NCI-H2081 (cell line): ENCODE measurements around the gene CHAT.

Source experiments
- DNase-seq, 2 experiments: peaks; one replicate each; lab custom pipeline; 2025; lab: John Stamatoyannopoulos, UW

CHAT gene

GRCh38 chr10:49613882-49614241 is at the start of gene CHAT:
CHAT (plus strand) TSS chr10:49614037; CDS start chr10:49614190, 153 bp downstream.
- no peak for DNase-seq

DNA sequence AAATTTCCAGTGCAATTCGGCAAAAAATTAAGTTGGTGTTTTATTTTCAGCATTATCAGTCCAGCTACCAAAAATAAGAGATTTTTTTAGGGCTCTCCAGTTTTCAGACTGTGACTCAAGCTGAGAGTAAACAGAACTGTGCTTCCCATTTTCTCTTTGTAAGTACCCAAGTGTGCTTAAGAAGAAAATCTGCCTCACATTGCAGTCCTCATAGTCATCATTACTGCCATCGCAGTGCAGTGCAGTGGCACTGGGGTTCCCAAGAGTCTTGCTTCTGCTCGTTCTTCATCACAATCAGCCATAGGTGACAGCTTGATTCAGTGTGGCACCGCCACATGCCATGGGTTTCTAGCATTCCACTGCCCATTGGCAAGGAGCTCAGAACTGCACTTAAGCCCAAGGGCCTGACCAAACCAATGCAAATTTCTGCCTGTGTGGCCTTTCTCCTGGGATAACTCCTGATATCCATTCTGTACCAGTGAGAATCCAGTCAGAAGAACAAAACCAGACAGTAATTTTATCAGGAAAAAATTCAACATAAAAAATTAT is 49.3 kb upstream of the CHAT start:
- no peak for DNase-seq

GRCh38 chr10:49567810-49568209 is 46.0 kb upstream of the CHAT start:
- no peak for DNase-seq

- DNase-seq = no peak
These were observed 45.6 kb upstream of the CHAT start for GRCh38 chr10:49568235-49568634.

DNA sequence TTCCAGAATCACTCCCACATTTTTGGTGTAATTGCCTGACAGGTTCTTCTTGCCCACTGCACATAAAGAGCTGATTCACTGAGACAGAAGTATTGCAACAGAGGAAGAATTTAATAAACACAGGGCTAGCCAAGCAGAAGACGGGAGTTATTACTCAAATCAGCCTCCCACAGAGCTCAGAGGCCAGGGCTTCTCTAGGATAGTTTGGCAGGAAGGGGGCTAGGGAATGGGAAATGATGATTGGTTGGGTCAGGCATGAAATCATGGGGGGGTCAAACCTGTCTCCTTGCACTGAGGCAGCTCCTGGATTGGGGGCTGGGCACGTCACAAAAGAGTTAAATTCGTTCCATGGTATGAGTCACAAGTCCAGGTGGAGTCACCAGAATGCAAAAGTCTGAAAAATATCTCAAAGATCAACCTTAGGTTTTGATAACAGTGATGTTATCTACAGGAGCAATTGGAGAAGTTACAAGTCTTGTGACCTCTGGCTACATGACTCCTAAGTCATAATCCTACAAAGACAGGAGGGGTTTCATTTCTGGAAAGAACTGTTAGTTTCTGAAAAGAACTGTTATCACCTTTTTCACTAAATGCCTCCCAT is 44.7 kb upstream of the CHAT start:
- DNase-seq = no peak

GRCh38 chr10:49571388-49571787 is 42.4 kb upstream of the CHAT start:
- no peak for DNase-seq

DNA sequence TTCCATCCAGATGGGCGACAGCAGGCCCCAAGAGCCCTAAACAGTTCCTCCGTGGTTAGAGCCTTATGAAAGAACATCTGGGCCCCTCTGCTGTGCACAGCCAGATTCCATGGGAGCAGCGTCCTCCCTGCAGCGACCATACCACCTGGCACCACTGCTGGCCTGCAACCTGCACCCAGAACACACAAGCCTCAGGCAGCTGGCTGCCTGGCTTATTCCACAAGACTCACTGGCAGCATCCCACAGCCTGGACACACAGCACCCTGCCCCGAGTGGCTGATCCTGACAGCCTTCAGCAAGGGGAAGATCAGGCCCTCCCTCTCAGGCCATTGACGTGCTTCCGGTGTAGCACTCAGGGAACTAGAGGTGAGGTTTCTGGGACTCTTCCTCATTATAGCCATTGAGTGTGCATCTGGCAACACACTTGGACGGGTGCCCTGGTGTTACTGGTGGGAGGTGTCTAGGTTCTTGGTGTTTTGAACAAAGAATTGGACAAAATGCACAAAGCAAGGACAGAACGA is 41.2 kb upstream of the CHAT start:
- DNase-seq = no peak

DNA sequence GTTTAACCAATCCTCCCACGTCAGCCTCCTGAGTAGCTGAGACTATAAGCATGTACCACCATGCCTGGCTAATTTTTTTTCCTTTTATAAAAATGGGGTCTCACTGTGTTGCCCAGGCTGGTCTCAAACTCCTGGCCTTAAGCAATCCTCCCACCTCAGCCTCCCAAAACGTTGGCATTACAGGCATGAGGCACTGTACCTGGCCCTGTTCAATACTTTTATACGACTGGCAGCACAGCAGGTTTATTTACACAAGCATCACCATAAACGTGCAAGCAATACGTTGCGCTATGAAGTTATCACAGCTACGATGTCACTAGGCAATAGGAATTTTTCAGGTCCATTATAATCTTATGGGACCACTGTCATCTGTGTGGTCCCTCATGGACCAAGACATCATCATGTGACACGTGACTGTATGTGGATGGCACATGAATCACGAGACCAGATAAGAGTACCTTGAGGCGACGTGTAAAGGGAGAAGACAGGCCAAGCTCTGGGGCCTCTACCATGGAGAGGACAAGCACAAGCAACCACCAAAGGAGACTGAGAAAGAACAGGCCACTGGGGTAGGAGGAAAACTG is 38.3 kb upstream of the CHAT start:
- DNase-seq = no peak

DNA sequence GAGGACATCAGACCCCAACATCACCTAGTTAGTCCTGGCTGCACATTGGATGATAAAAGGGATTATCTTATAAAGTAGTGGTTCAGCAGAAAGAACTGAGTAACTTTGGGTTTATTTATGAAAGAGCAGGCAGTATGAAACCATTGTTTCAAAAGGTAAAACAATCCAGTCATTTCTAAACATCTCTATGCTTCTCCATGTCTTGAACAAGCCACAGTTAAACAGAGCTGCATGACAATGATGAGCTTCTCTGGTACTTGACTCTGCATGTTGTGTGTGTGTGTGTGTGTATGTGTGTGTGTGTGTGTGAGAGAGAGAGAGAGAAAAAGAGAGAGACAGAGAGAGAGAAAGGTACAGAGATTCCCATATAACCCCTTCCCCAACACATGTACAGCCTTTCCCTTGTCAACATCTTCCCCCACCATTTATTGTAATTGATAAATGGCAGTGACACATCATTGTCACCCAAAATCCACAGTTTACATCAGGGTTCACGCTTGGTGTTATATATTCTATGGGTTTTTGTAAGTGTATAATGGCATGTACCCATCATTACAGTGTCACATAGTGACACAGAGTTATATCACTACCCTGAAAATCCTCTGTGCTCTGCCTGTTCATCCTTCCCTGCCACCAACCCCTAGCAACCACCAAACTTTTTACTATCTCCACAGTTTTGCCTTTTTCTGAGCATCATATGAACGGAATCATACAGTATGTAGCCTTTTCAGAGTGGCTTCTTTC is 36.5 kb upstream of the CHAT start:
- DNase-seq = no peak

DNA sequence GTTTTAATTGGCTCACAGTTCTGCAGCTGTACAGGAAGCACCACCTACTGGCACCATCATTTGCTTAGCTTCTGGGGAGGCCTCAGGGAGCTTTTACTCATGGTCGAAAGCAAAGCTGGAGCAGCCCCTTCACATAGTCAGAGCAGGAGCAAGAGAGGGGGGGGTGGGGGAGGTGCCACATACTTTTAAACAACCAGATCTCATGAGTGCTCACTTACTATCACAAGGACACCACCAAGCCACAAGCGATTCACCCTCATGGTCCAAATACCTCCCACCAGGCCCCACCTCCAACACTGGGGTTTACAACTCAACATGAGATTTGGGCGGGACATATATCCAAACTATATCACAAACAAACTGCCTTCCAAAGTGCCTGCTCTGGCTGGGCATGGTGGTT is 35.4 kb upstream of the CHAT start:
- DNase-seq = no peak

DNA sequence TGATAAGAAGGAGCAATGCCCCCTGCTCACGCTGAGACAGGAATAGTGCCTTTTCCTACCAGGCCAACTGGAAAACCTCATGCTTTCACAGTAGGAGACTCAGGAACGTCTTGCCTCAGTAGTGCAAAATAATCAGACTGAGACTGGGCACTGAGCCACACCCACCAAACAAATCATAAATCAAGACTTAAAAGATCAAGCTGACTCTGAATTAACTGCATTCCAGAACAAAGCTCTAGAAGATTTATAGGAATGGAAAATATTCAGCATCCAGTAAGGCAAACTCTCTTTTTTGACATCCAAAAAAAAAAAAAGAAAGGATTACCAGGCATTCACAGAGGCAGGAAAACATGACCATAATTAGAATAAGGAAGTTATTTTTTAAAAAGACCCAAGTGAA is 34.2 kb upstream of the CHAT start:
- no peak for DNase-seq

DNA sequence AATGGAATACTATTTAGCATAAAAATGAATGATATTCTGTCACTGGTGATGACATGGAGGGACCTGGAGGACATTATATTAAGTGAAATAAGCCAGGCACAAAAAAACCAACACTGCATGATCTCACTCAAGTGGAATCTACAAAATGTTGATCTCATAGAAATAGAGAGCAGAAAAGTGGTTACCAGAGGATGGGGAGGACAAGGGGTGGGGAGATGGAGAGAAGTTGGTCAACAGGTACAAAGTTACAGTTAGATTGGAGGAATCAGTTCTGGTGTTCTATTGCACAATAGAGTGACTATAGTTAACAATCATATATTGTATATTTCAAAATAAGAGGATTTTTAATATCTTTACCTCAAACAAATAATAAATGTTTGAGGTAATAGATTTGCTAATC is 28.4 kb upstream of the CHAT start:
- no peak for DNase-seq

GRCh38 chr10:49587981-49588380 is 25.9 kb upstream of the CHAT start:
- DNase-seq = no peak

- peak; percentile 61 for DNase-seq
These were observed 20.9 kb upstream of the CHAT start for GRCh38 chr10:49592726-49593563.

DNA sequence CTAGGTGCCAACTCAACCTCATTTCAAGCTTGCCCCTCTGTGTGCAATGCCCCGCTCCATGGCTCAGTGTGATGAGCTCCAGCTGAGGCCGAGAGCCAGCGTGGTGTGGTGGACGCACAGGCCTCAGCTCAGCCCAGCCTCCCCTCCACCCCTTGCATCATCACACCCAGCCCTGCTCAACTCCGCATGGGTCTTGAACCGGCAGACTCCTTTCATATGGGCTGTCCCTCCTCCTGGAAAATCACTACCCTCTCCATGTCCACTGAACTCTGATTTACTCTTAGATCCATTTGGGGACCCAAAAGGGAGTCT is 20.3 kb upstream of the CHAT start:
- DNase-seq = no peak

DNA sequence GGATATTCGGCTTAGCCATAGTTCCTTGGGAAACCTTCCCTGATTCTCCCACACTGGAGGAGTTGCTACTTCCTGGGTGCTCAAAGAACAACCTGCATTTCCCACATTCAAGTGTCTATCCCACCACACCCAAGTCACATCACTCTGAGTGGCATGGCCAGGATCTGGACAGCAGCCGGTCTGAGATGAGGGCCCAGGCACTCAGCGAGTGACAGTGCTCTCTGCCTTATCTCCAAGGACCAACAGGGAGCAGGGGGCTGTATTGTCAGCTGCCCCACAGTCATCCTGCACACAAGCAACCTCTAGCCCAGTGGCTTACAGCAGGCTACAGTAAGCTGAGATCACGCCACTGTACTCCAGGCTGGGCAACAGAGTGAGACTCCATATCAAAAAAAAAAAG is 19.8 kb upstream of the CHAT start:
- no peak for DNase-seq

- peak; percentile 50 to 58 for DNase-seq
These were observed 19.2 kb upstream of the CHAT start for GRCh38 chr10:49594594-49594993.

DNA sequence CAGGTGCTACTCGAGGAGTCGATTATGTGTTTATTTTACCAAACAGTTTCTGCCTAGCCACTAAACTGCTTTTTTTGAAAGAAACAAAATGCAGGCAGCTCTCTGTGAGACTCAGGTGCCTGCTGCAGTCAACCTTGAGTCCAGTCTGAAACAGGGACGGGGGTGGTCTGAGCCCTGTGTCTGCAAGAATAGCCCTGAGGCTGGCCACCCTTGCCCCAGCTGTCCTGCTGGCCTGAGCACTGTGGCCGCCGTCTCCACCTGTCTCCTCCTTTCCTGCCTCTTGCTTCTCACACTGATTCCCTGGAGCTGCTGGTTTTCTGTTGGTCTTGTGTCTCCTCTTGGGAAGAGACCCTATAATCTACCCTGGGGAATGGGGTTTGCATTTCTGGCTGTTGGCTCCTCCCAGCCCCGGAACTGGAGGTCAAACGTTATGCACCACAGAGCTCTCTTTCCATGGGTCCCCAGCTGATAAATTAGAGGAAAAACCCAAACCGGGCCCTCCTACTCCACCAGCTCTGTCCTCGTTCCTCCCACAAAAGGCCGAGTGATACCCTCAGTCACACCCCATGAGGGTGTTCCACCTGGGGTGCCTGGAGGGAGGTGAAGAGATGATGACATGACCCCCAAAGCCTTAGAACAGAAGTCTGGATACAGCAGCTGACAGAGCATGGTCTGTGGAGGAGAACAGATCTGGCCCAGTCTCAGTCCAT is 18.7 kb upstream of the CHAT start:
- DNase-seq = no peak

DNA sequence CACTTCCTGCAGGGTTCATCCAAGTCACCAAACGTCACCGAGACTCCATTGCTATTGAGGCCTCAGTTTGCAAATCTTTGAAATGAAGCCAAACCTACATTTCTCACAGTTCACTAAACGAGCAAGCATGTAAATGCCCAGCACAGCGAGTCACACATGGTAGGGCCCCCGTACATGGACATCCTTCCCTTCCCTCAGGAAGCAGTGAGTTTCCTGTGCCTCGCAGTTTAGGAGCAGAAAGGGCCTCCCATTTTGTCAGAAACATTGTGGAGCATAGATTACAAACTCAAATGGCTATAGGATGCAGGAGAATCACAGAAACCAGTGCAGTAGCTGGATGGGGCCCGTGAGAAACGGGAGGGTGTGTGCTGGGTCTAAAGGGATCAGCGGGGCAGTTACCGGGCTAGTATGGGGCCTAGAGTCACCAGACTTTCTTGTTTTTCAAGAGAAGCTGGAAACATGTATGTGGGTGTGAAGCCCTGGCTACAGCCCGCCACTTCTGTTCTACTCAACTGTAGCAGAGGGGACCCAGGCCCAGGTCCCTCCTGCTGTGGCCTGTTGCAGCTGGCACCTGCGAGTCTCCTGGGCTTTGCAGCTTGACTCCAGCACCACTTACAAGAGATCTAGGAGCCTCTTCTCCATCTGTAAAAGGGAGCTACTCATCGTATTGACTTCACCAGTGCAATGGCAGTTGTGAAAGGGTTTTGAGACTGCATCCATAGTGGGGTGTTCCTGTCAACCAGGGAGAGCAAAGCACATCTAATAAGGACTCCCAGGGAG is 17.9 kb upstream of the CHAT start:
- no peak for DNase-seq

GRCh38 chr10:49596493-49596809 is 17.4 kb upstream of the CHAT start:
- no peak for DNase-seq

DNA sequence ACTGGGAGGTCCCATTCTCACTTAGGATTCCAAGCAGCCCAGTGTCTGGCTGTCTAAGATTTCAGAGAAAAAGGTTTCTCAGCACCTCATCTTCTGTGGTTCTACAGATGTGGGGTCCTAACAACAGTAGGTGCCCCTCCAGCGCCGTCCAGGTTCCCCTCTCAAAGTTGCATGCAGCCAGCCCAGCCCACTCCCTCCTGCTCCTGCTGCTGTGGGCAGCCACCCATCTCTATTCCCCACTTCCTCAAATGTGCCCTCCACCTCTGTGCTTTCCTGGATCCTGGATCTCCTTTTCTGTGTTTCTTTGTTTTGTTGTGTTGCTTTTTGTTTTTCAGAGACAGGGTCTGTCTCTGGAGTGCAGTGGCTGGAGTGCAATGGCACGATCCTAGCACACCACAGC is 17.0 kb upstream of the CHAT start:
- DNase-seq = no peak
